ENCODE measurements around the gene GPR156.
"Not testable (repeated sequence)": the region's sequence is repeated elsewhere in the genome, so short reads cannot be mapped to it uniquely, and the experiment has no call there.

Gene GPR156

GRCh38 chr3:120284747-120285507, at the start of gene GPR156:
Gene GPR156 (minus strand): TSS chr3:120285222. CDS start chr3:120244098, 41,124 bp downstream.
- no peak for TF ChIP-seq CTCF (IDR thresholded peaks at IDR 0.05; ENCODE audit: low read depth, low read length)
- peak within 1 kb of the TSS; percentile 48 for H3K4me3 ChIP-seq (ENCODE audit: low read depth, low read length)

GRCh38 chr3:120332646-120333045, 47.6 kb upstream of the GPR156 start:
- TF ChIP-seq CTCF (IDR thresholded peaks at IDR 0.05; ENCODE audit: low read depth, low read length): no peak
- H3K4me3 ChIP-seq (ENCODE audit: low read depth, low read length): no peak overlapping the region

- no peak overlapping the region for H3K4me3 ChIP-seq (ENCODE audit: low read depth, low read length)
- TF ChIP-seq CTCF (IDR thresholded peaks at IDR 0.05; ENCODE audit: low read depth, low read length): no peak
Observed at GRCh38 chr3:120331076-120331475, 46.1 kb upstream of the GPR156 start.

GRCh38 chr3:120326784-120327183, 41.8 kb upstream of the GPR156 start:
- no peak overlapping the region for H3K4me3 ChIP-seq (ENCODE audit: low read depth, low read length)
- no peak for TF ChIP-seq CTCF (IDR thresholded peaks at IDR 0.05; ENCODE audit: low read depth, low read length)

- TF ChIP-seq CTCF (IDR thresholded peaks at IDR 0.05; ENCODE audit: low read depth, low read length): no peak
- H3K4me3 ChIP-seq (ENCODE audit: low read depth, low read length): no peak overlapping the region
Observed at GRCh38 chr3:120324190-120324589, 39.2 kb upstream of the GPR156 start.

GRCh38 chr3:120323761-120324160, 38.7 kb upstream of the GPR156 start:
- H3K4me3 ChIP-seq (ENCODE audit: low read depth, low read length): not testable (repeated sequence)

GRCh38 chr3:120311863-120312794, 27.1 kb upstream of the GPR156 start:
- TF ChIP-seq CTCF (IDR thresholded peaks at IDR 0.05; ENCODE audit: low read depth, low read length): no peak
- no peak overlapping the region for H3K4me3 ChIP-seq (ENCODE audit: low read depth, low read length)
